Left ventricle myocardium inferior (tissue), 1 donor: ENCODE results near the gene OR2AG1. TPM values are rescaled to one million over a fixed set of nuclear protein-coding genes. Genes with fewer than 3 reads are reported as not detected.

Source experiments
- DNase-seq: peaks from one replicate; pipeline ENCODE4 v3.0.0-alpha.2; 2020
- H3K27ac ChIP-seq: fragments of 200-600 bp; replicated peaks from 2 replicates; pipeline ENCODE4 v1.8.0; 2021
- H3K27me3 ChIP-seq: fragments of 200-600 bp; 2 replicates; pipeline ENCODE4 v1.8.0; 2021; ENCODE audit warnings: low read depth
- H3K36me3 ChIP-seq: fragments of 200-600 bp; 2 replicates; pipeline ENCODE4 v1.8.0; 2021
- H3K4me1 ChIP-seq: fragments of 200-600 bp; 2 replicates; pipeline ENCODE4 v1.8.0; 2021
- H3K4me3 ChIP-seq: fragments of 200-600 bp; 2 replicates; pipeline ENCODE4 v1.8.0; 2021; ENCODE audit warnings: mild to moderate bottlenecking, moderate library complexity
- H3K9me3 ChIP-seq: fragments of 200-600 bp; replicated peaks from 2 replicates; pipeline ENCODE4 v1.8.0; 2021
- intact Hi-C: fragments of 100-400 bp; cut with micrococcal nuclease; formaldehyde crosslinking; loops from one replicate; pipeline ENCODE4 v1.11.0; 2022
- long read RNA-seq: library from polyadenylated mRNA; unstranded; transcript quantifications from one replicate; pipeline ENCODE4 v2.0.0, GENCODE V29; 2021
- total RNA-seq: library from RNA; stranded (reverse); fragmentation: NEBNext Ultra II Directional; extraction: Animal tissue kit (Norgen Biotek cat#: 25700); gene quantifications from one replicate; pipeline ENCODE4 v1.2.1, GENCODE V29; 2021
- TF ChIP-seq, protein P1 (sequence below): fragments of 200-600 bp; IDR thresholded peaks from 2 replicates; pipeline ENCODE4 v1.8.0; 2021; ENCODE audit warnings: antibody characterized with exemption, mild to moderate bottlenecking, borderline replicate concordance
- donor health status: DM: no; HTN: yes; CAD: no; lungs with severe emphysema.

The OR2AG1 gene, protein sequence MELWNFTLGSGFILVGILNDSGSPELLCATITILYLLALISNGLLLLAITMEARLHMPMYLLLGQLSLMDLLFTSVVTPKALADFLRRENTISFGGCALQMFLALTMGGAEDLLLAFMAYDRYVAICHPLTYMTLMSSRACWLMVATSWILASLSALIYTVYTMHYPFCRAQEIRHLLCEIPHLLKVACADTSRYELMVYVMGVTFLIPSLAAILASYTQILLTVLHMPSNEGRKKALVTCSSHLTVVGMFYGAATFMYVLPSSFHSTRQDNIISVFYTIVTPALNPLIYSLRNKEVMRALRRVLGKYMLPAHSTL
- not detected for total RNA-seq
- long read RNA-seq, result 0 reads

DNA sequence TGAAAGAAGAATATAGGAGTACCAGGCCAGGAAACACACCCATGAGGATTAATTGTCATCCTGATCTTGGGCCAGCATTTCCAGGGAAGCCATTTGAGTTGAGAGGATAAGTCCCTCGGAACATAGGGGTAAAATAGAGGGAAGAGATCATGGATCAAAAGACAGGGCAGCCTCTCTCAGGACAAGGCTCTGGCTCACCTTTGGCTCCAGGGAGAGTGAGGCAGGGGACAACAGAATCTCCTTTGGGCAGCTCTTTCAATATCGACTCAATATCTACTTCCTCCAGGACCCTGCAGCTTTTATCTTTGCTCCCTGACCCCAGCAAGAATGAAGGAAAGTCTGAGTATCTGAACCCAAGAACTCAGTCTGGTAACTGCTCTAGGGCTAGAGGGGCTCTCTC, at the start of gene OR2AG1:
Gene OR2AG1 (plus strand): TSS at position 301 of the 400 bp plus-strand sequence. CDS start 2,018 bp downstream, outside the sequence.
- TF ChIP-seq, protein P1, sequence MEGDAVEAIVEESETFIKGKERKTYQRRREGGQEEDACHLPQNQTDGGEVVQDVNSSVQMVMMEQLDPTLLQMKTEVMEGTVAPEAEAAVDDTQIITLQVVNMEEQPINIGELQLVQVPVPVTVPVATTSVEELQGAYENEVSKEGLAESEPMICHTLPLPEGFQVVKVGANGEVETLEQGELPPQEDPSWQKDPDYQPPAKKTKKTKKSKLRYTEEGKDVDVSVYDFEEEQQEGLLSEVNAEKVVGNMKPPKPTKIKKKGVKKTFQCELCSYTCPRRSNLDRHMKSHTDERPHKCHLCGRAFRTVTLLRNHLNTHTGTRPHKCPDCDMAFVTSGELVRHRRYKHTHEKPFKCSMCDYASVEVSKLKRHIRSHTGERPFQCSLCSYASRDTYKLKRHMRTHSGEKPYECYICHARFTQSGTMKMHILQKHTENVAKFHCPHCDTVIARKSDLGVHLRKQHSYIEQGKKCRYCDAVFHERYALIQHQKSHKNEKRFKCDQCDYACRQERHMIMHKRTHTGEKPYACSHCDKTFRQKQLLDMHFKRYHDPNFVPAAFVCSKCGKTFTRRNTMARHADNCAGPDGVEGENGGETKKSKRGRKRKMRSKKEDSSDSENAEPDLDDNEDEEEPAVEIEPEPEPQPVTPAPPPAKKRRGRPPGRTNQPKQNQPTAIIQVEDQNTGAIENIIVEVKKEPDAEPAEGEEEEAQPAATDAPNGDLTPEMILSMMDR, result no peak
- Histone ChIP-seq H3K4me1 (no peaks in the 10 kb centered on the region), H3K9me3 (no peaks in the 10 kb centered on the region), H3K4me3 (no peak within 1 kb of the TSS), H3K27ac (no peak within 1 kb of the TSS), H3K27me3 (peaks cover 12% of the 10 kb centered on the region), H3K36me3 (no peaks in the 10 kb centered on the region)
- no peak for DNase-seq
- intact Hi-C loops, result no loop called here

DNA sequence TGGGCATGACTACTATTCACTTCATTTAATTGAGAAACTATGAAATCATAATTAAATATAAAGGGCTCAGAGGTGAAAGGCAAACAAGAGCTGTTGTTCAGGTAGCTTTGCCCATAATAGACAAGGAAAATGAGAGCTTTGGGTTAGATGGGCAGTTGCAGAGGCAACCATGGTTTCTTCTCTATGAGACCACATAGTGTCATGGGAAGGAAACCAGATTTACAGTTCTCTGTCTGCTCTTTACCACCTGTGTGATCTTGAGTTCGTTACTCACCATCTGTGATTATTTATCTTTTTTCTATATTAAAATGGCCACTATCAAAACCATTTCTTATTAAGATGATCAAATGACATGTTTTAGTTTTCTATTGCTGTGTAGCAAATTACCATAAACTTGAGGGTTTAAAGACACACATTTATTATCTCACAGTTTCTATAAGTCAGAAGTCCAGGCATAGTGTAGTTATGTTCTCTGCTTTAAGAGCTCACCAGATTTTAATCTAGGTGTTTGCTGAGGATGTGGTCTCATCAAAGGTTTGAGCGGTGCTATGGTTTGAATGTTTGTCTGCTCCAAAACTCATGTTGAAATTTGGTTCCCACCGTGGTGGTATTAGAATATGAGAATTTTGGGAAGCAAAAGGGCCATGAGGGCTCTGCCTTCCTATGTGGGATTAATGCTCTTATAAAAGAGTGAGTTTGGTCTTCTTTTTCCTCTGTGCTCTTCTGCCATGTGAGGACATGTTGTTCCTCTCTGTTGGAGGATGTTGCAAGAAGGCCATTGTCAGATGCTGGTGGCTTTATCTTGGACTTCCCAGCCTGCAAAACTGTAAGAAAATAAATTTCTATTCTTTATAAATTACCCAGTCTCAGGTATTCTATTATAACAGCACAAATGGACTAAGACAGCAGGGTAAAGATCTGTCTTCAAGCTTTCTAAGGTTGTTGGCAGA, 49.2 kb upstream of the OR2AG1 start:
- H3K9me3 ChIP-seq, result peaks cover 7% of the 10 kb centered on the region
- H3K27ac ChIP-seq, result no peak overlapping the region
- H3K36me3 ChIP-seq, result peaks cover 9% of the 10 kb centered on the region
- TF ChIP-seq, protein P1, result no peak
- H3K27me3 ChIP-seq, result no peaks in the 10 kb centered on the region
- H3K4me3 ChIP-seq, result no peak overlapping the region
- no peak for DNase-seq
- peaks cover 6% of the 10 kb centered on the region for H3K4me1 ChIP-seq
- intact Hi-C loops, result no loop called here

DNA sequence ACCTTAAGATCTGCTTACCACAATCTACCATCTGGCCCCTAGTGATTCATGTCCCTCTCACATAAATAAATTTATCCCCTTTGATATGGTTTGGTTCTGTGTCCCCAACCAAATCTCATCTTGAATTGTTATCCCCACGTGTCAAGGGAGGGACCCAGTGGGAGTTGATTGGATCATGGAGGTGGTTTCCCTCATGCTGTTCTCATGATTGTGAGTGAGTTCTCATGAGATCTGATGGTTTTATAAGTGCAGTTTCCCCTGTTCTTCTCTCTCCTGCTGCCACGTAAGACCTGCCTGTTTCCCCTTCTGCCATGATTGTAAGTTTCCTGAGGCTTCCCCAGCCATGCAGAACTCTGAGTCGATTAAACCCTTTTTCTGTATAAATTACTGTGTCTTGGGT, 48.2 kb upstream of the OR2AG1 start:
- Histone ChIP-seq H3K4me3 (no peak overlapping the region), H3K36me3 (peaks cover 9% of the 10 kb centered on the region), H3K9me3 (peaks cover 7% of the 10 kb centered on the region), H3K27me3 (no peaks in the 10 kb centered on the region), H3K27ac (no peak overlapping the region), H3K4me1 (peaks cover 6% of the 10 kb centered on the region)
- TF ChIP-seq, protein P1, result no peak
- DNase-seq, result no peak
- intact Hi-C loops, result no loop called here

DNA sequence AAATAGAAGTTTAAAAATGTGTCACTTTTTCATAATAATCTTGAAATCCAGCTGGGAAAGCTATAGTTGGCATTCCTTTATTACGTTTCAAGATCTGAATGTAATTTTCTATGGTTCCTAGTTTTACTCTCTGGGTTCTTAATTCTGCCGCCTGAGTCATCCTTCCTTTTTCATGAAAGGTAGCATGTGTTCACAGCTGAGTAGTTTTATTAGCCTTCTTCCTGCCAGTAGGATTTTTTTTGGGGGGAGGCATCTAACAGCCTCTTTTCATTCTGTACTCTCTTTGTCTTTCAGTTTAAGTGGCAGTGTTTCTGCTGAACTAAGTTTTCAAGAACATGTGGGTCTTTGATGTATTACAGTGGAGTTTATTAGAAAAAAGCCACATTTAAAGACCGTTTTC, 47.5 kb upstream of the OR2AG1 start:
- Histone ChIP-seq H3K9me3 (peaks cover 7% of the 10 kb centered on the region), H3K36me3 (peaks cover 9% of the 10 kb centered on the region), H3K4me1 (peaks cover 6% of the 10 kb centered on the region), H3K4me3 (no peak overlapping the region), H3K27me3 (no peaks in the 10 kb centered on the region), H3K27ac (no peak overlapping the region)
- DNase-seq, result no peak
- intact Hi-C loops, result no loop called here
- TF ChIP-seq, protein P1, result no peak

DNA sequence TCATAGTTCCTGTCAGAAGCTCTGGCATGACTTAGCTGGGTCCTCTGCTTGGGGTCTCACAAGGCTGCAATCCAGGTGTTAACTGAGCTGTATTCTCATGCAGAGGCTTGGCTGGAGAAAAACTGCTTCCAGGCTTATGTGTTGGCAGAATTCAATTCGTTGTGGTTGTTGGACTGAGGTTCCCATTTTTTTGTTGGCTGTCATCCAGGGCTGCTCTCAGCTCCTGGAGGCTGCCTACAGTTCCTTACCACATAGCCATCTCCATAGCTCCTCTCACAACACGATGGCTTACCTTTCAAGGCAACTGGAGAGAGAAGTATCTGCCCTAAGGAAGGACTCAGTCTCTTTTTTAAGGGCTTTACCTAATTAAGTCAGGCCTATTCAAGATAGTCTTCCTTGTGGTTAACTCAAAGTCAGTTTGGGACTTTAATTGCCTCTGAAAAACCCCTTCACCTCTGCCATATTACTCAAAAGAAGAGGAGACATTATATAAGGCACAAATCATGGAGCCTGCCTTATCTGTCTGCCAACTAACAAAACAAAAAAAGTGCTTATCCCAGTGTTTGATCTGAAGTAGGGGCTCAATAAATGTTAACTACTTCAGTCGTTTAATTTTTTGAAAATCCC, 46.2 kb upstream of the OR2AG1 start:
- DNase-seq, result no peak
- intact Hi-C loops, result no loop called here

More for the DNA sequence above, 46.2 kb upstream of the OR2AG1 start:
- Histone ChIP-seq H3K4me1 (peaks cover 6% of the 10 kb centered on the region), H3K36me3 (peaks cover 9% of the 10 kb centered on the region), H3K9me3 (peaks cover 7% of the 10 kb centered on the region), H3K4me3 (no peak overlapping the region), H3K27me3 (no peaks in the 10 kb centered on the region), H3K27ac (no peak overlapping the region)
- TF ChIP-seq, protein P1, result no peak
